ENCODE results near the gene SPACA6. TPM values are rescaled to one million over a fixed set of nuclear protein-coding genes. Genes with fewer than 3 reads are reported as not detected.

Gene SPACA6
- total and polyA plus RNA-seq, 9 of the 15 experiments (the other 6 are each of a cell fraction or from before 2014, with no cell fraction given): 1.3 to 17.3 (median 6.2) TPM

GRCh38 chr19:51654783-51655182 lies 38.3 kb upstream of the SPACA6 start:
- H3K27ac ChIP-seq (ENCODE audit: extremely low read depth, low read depth, low read length): no peak overlapping the region
- peaks cover 0 to 9% of the 10 kb centered on the region in 2 experiments; a peak in 4 of 5 replicates for H3K4me1 ChIP-seq (replicated peaks in 1 of 2; ENCODE audit: control insufficient read depth in 2 of 2, insufficient read depth in 2 of 2, low read length in 2 of 2)
- ChIA-PET CTCF (ENCODE audit: low intra/inter-chr PET ratio) (interaction anchor here (0.6 kb wide), 1 partner anchor 689 kb away, joined by 3 read pairs; no protein-coding TSS in a partner anchor), POLR2A (interaction anchor here (0.5 to 2.4 kb wide), 5 partner anchors 11 to 663 kb away, joined by 3 to 10 read pairs (median 3); no protein-coding TSS in a partner anchor)
- no peaks in the 10 kb centered on the region for H3K9me1 ChIP-seq (ENCODE audit: control insufficient read depth, insufficient read depth, low read length)
- no peak overlapping the region for H3K9ac ChIP-seq (ENCODE audit: insufficient read depth in 1 of 2, low read depth in 2 of 2, low read length in 2 of 2)
- BruUV-seq (replicated peaks): no TSS peak
- H3K4me3 ChIP-seq: no peak overlapping the region
- intact Hi-C loops (cut with micrococcal nuclease) (loop anchor here (10.0 kb wide), 1 partner anchor 500 kb away; no protein-coding TSS in a partner anchor), in situ Hi-C loops (cut with MboI) (loop anchor here (5.0 to 25.0 kb wide), 3 partner anchors 180 to 492 kb away; partner anchors contain the start of gene CEACAM18)
- peak; percentile 74 for FAIRE-seq
- H3K79me2 ChIP-seq (ENCODE audit: control insufficient read depth, insufficient read depth, low read length): no peaks in the 10 kb centered on the region
- peaks cover 4% of the 10 kb centered on the region for H3K9me3 ChIP-seq (replicated peaks; ENCODE audit: control insufficient read depth, insufficient read depth, low read depth, low read length)
- no peaks in the 10 kb centered on the region for H3K36me3 ChIP-seq (ENCODE audit: control insufficient read depth, insufficient read depth, low read length)
- ATAC-seq: peak; percentile 85
- H3K27me3 ChIP-seq (ENCODE audit: control insufficient read depth in 2 of 2, insufficient read depth in 2 of 2, low read length in 2 of 2): peaks cover 0 to 2% of the 10 kb centered on the region in 2 experiments; a peak in 2 of 5 replicates
- DNase-seq (ENCODE audit: extremely low read depth in 1 of 4, low spot score in 3 of 4): peak; percentile 23 to 68 (median 54)
- no peak overlapping the region for H3K4me2 ChIP-seq (ENCODE audit: insufficient read depth, low read length)
- no peak overlapping the region for H2AFZ ChIP-seq (ENCODE audit: low read depth, low read length)
- WGBS (ENCODE audit: insufficient coverage, low coverage, missing lambda C conversion rate): 32% methylated on average over 4 of the region's 4 CpGs
- H4K20me1 ChIP-seq (replicated peaks; ENCODE audit: control insufficient read depth, insufficient read depth, low read length): no peaks in the 10 kb centered on the region
- TF ChIP-seq C11orf30 (IDR thresholded peaks at IDR 0.05; ENCODE audit: low read depth) (0 out of 2 replicates have a peak, but pooled peaks have one; percentile 14), ZNF316 (IDR thresholded peaks at IDR 0.05) (peak; percentile 52; the same call in 1 of the 2 replicates), MXI1 (IDR thresholded peaks at IDR 0.05; ENCODE audit: low read depth, low read length) (no peak), JUN (IDR thresholded peaks at IDR 0.05; ENCODE audit: borderline replicate concordance, low read depth, low read length) (0 out of 2 replicates have a peak, but pooled peaks have one; percentile 12), JUN (CRISPR knock-in tag; IDR thresholded peaks at IDR 0.05; ENCODE audit: borderline replicate concordance) (no peak), CCNT2 (IDR thresholded peaks at IDR 0.05; ENCODE audit: borderline replicate concordance, extremely low read depth, insufficient read length, low read depth, low read length) (no peak), CBX3 (IDR thresholded peaks at IDR 0.05; ENCODE audit: borderline replicate concordance in 1 of 2, low read length in 2 of 2) (peak in 1 of 2 experiments; percentile 98; a peak in 2 of 3 replicates), TRIM28 (IDR thresholded peaks at IDR 0.05) (peak; percentile 97), NFE2 (IDR thresholded peaks at IDR 0.05; ENCODE audit: low read depth) (peak; percentile 63), CBX5 (IDR thresholded peaks at IDR 0.05; ENCODE audit: borderline replicate concordance, low read depth) (peak; percentile 96), MAFK (IDR thresholded peaks at IDR 0.05; ENCODE audit: low read length) (peak; percentile 55), PHB (CRISPR knock-in tag; IDR thresholded peaks at IDR 0.05) (no peak), HLTF (IDR thresholded peaks at IDR 0.05) (no peak)
- TF ChIP-seq, protein P1, sequence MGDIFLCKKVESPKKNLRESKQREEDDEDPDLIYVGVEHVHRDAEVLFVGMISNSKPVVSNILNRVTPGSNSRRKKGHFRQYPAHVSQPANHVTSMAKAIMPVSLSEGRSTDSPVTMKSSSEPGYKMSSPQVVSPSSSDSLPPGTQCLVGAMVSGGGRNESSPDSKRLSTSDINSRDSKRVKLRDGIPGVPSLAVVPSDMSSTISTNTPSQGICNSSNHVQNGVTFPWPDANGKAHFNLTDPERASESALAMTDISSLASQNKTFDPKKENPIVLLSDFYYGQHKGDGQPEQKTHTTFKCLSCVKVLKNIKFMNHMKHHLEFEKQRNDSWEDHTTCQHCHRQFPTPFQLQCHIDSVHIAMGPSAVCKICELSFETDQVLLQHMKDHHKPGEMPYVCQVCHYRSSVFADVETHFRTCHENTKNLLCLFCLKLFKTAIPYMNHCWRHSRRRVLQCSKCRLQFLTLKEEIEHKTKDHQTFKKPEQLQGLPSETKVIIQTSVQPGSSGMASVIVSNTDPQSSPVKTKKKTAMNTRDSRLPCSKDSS (IDR thresholded peaks at IDR 0.05; ENCODE audit: low read depth, partially characterized antibody): peak; percentile 47
- TF ChIP-seq, protein P2, sequence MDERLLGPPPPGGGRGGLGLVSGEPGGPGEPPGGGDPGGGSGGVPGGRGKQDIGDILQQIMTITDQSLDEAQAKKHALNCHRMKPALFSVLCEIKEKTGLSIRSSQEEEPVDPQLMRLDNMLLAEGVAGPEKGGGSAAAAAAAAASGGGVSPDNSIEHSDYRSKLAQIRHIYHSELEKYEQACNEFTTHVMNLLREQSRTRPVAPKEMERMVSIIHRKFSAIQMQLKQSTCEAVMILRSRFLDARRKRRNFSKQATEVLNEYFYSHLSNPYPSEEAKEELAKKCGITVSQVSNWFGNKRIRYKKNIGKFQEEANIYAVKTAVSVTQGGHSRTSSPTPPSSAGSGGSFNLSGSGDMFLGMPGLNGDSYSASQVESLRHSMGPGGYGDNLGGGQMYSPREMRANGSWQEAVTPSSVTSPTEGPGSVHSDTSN (CRISPR knock-in tag; IDR thresholded peaks at IDR 0.05; ENCODE audit: low read depth): no peak
- TF ChIP-seq, protein P2 (tag; conservative IDR thresholded peaks at IDR 0.05; ENCODE audit: low read depth): peak; percentile 37; the same call in 1 of the 2 replicates
- TF ChIP-seq, protein P3, sequence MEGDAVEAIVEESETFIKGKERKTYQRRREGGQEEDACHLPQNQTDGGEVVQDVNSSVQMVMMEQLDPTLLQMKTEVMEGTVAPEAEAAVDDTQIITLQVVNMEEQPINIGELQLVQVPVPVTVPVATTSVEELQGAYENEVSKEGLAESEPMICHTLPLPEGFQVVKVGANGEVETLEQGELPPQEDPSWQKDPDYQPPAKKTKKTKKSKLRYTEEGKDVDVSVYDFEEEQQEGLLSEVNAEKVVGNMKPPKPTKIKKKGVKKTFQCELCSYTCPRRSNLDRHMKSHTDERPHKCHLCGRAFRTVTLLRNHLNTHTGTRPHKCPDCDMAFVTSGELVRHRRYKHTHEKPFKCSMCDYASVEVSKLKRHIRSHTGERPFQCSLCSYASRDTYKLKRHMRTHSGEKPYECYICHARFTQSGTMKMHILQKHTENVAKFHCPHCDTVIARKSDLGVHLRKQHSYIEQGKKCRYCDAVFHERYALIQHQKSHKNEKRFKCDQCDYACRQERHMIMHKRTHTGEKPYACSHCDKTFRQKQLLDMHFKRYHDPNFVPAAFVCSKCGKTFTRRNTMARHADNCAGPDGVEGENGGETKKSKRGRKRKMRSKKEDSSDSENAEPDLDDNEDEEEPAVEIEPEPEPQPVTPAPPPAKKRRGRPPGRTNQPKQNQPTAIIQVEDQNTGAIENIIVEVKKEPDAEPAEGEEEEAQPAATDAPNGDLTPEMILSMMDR (IDR thresholded peaks at IDR 0.05 in 2 of 3, conservative IDR thresholded peaks at IDR 0.05 in 1 of 3; ENCODE audit: insufficient read depth in 2 of 3, low read depth in 1 of 3, low read length in 3 of 3): peak; percentile 52 to 61 (median 58)
